GM18870 (cell line): Measurements from ENCODE around the gene COX5B.
"Not testable (repeated sequence)": the region's sequence is repeated elsewhere in the genome, so short reads cannot be mapped to it uniquely, and the experiment has no call there.

ENCODE experiments used
- ATAC-seq: cut with Tn5 transposase; IDR thresholded peaks from one replicate; pipeline ENCODE4 v1.9.1; 2021; ENCODE audit warnings: moderate library complexity; ENCODE audit not compliant: unreplicated experiment

Gene COX5B, protein sequence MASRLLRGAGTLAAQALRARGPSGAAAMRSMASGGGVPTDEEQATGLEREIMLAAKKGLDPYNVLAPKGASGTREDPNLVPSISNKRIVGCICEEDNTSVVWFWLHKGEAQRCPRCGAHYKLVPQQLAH

DNA sequence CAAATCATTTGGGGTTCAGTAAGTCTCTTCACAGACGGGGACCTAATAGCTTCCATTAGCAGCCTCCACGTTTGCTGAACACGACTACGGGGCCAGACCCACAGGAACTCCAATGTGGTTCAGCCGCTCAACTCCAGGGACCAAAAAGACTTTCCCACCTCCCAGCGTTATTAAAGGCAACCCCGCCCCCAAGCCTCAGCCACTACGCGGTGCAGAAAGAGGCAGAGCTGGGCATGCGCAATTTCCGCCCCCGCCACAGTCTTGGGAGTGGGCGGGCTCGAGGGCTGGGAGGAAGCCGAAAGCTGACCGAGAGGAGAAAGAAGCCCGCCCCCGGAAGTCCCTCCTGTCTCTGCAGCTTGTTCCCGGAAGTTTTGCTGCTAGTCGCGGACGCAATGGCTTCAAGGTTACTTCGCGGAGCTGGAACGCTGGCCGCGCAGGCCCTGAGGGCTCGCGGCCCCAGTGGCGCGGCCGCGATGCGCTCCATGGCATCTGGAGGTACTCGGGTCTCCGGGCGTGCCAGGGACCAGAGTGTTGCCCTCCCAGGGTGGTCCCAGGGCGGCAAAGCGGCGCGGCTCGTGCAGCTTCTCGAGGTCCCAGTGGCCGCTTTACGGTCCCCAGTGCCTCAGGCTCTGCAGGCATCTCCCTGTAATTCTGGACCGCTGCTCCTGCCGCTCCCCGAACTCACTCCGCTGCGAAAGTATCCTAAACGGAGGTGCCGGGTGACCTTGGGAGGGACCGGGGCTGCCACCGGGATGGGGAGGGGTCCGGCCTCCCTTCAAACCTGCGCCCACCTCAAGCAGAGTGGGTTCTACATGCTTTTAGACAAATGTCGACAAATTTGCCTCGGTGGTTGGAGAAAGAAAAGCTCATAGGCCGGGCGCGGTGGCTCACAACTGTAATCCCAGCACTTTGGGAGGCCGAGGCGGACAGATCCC, at the start of gene COX5B:
COX5B (plus strand) TSS at position 368 of the 935 bp plus-strand sequence; CDS start at position 393, 25 bp downstream.
- peak; percentile 84 for ATAC-seq

DNA sequence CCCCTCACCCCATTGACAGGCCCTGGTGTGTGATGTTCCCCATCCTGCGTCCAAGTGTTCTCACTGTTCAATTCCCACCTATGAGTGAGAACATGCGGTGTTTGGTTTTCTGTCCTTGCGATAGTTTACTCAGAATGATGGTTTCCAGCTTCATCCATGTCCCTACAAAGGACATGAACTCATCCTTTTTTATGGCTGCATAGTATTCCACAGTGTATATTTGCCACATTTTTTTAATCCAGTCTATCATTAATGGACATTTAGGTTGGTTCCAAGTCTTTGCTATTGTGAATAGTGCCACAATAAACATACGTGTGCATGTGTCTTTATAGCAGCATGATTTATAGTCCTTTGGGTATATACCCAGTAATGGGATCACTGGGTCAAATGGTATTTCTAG, 49.7 kb upstream of the COX5B start:
- not testable (repeated sequence) for ATAC-seq

DNA sequence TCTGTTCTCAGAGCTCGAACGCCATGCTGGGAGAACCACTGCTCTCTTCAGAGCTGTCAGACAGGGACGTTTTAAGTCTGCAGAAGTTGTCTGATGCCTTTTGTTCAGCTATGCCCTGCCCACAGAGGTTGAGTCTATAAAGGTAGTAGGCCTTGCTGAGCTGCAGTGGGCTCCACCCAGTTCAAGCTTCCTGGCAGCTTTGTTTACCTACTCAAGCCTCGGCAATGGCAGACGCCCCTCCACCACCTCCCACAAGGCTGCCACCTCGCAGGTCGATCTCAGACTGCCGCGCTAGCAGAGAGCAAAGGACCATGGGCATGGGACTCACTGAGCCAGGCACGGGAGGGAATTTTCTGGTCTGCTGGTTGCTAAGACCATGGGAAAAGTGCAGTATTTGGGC, 44.3 kb upstream of the COX5B start:
- ATAC-seq, result not testable (repeated sequence)

DNA sequence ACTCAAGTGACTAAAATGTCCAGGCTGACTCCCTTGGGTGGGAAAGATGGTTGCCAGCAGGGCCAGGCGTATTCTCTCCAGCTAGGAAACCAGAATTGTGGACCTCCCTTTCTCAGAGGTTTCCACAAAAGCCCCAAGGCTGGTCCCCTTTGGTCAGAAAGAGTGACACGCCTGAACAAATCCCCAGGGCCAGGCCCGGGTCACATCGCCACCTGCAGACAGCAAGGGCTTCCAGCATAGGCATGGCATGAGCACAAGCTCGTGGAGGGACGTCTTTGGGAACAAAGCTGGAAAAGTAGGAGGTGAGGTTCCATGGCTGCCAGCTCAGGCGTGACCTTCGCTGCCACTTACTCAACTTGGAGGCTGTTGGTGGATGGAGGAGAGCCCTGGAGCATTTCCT, 40.8 kb upstream of the COX5B start:
- not testable (repeated sequence) for ATAC-seq

DNA sequence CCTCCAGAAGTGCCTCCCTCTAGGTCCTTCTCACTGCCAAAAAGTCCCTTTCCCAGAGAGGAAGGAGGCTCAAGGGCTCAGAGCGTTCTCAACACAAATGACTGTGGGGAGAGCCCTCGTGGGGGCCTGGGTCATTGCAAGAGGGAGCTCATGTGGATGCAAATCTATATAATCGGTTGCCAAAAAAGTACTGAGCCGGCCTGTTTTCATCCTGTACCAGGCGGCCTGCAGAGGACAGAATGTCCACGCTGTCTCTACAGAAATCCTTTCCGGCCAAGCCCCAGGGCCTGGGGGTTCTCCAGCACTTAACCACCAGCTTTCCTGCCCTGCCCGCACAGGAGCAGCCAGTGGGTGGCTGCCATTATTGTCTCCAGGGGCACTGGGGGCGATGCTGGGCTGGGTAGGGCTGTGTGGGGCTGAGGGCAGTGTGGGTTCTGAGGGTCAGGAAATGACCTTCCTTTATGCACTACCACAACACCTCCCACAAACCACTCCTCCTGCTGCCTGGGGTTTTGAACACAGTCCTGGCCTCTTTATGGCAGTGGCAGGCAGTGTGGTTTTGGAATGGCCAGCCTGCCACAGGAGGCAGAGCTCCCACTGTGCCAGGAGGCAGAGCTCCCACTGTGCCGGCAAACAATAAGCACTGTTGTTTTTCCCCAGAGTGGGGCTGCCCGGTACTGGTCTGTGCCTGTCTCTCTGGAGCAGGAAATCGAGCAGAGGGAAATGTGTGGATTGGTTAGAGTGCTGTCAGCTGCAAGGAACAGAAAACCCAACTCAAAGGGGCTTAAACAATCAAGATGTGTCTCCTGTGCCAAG, 40.1 kb upstream of the COX5B start:
- ATAC-seq, result not testable (repeated sequence)

DNA sequence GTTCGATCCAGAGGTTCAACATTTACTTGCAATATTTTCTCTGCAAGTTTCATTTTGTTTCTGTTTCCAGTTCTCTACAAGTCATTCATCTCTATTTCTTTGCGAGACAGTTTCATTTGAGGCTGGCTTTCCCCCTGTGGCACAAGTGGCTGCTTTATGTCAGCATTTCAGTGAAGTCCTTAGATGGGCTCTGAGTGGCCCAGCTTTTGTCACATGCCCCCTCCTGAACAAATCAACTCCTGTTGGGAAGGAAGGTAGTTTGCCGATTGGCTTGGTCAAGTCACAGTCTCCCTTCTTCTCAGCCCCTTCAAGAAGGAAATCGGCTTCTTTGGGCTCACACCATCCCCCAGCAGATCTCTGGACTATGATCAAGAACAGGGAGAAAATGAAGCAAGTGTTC, 37.1 kb upstream of the COX5B start:
- not testable (repeated sequence) for ATAC-seq

DNA sequence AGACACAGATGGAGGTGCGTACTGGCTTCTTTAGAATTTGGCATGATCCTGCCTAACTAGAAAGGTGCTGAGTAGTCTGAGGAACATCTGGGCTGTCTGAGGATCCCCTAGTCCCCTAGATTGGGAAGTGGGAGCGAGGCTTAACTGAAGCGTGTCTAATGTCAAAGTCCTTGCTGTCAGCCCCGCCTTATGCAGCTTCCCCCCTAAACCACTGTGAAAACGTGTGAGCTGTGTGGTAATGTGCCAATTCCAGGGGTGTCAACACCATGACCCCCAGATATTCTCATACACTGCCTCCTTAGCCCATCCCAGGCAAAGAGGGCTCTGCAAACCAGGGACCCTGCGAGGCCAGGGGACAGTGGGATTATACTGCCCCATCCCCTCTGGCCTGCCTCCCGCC, 34.0 kb upstream of the COX5B start:
- ATAC-seq, result not testable (repeated sequence)

DNA sequence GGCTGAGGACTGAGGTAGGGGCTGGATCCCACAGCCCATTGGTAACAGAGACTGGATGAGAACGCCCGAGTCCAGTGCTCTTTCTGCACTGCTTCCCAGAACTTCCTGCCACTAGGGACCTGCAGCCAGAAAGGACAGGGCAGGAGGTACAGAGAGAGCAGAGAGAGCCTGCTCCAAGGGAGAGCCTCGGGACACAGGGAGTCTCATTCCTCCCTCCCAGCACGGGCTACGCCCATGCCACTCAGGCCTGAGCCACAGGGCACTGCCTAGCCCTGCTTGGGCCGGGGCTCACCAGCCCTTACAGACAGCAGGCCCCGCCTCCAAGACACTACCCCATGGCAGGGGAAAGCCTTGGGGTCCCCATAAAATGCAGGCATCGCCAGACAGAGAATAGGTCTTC, 30.1 kb upstream of the COX5B start:
- not testable (repeated sequence) for ATAC-seq

DNA sequence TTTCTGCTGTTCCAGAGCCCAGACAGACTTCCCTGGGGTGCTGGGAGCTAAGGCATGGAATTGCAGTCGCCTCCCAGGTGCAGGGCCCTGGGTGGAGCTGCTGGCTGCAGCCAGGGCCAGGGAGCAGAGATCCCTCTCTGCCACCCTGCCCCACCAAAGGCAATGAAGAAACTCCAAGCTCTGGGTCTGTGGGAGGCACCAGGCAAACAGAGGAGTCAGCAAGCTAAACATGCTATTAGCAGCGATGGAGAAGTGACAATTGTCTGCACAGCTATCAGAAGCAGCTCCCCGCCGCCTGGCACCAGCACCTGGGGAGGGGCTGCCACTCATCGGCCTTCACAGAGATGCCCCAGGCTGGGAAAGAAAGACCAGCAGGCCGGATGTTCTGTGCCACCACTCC, 28.0 kb upstream of the COX5B start:
- ATAC-seq, result no peak

DNA sequence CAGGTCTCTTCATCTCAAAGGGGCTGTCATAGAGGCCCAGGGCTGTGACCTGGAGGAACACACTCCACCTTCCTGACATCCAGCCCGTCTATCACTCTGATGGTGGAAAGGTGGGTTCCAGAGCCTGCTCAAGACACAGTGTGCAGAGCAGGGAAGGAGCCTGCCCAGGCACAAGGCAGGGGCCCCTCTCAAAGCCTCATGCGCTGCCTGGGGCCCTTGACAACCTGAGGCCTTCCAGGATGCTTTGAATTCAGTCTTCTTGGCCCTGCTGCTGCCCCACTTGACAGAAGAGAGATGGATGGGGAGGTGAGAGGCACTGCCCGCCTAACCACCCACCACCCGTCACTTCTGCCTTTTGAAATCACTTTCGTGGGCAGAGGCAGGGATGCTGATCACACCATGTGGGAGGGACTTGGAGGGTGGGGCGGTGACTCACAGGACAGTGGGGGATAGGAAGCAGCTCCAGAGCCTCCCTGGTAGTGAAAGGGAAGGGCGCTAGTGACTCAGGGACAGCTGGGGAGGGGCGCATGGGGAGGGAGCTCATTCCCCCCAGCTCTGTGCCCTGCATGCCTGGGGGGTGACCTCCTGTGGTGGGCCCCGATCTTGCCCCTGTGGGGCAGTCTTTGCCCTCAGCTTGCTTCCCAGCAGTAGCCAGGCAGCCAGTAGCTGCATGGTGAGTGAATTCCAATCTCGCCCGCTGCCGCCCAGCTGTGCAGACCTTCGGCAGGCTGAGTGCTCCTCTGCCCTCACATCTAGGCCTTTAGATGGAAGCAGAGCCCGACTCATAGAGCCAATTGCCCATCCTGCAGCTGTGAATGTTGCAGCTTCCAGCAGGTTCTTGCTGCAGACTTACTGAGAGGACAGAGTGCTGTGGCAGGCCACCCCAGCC, 26.7 kb upstream of the COX5B start:
- ATAC-seq, result not testable (repeated sequence)

DNA sequence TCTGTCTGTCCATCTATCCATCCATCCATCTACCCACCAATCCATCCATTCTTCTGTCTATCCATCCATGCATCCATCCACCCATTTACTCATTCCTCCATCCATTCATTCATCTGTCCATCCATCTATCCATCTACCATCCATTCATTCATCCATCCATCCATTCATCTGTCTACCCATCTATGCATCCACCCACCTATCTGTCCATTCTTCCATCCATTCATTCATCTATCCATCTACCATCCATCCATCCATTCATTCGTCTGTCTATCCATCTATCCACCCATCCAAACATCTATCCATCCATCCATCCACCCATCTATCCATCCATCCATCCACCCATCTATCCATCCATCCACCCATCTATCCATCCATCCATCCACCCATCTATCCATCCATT, 25.4 kb upstream of the COX5B start:
- not testable (repeated sequence) for ATAC-seq

DNA sequence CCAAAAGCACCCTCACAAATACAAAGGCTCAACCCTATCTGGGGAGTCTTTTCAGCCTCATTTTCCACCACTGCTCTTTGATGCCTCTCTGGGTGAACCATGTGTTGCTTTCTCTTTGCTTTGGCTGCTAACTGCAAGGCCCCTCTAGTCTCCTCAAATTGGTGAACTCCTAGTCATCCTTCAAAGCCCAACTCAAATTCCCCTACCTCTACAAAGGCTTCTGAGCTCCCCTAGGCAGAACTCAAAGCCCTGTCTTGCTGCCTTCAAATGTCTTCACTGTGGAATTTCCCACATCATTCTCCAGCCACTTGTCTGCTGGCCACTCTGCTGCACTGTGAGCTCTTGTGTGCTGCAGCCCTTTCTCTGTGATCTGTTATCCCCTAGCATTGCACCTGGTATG, 22.9 kb upstream of the COX5B start:
- not testable (repeated sequence) for ATAC-seq

DNA sequence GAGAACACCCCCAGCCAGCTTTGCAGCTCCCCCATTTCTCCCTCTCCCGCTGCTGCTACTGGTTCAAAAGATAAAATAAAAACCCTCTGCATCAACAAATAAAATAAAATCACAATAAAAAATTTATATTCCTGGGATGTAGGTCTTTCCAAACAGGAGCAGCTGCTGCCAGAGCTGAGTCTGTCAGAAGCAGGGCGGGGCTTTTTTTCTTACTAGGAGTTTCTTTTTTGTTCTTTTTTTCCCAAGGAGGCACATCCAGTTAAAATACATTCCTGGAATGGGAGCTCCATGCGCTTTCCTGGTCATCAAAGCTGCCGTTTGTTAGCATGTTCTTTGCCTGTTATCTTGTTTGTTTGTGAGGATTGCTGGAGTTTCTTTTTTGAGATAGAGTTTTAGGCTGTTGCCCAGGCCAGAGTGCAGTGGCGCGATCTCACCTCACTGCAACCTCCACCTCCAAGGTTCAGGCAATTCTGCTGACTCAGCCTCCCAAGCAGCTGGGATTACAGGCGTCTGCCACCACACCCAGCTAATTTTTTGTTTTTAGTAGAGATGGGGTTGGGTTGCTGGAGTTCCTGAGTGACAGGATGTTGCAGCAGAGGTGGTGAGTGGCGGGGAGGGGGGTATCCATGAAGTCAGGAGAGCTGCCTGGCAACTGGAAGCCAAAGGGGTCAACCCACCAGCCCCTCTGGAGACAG, 20.4 kb upstream of the COX5B start:
- not testable (repeated sequence) for ATAC-seq

DNA sequence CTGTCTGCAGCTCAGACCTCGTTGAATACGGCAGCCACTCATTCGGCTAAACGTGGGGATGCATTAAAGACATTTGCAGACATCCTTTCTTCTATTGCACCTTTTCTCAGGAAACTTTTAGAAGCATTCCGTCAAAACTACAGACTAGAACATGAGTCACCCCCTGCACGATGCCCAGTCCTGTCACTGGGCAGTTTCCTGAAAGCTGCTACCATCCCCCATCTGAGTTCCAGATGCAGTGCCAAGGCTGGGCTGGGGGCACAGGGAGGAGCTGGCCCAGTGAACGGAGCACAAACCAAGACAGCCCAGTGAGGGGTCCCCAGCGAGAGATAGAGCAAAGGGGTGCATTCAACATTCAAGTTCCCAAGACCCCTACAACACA, 19.8 kb upstream of the COX5B start:
- ATAC-seq, result not testable (repeated sequence)

DNA sequence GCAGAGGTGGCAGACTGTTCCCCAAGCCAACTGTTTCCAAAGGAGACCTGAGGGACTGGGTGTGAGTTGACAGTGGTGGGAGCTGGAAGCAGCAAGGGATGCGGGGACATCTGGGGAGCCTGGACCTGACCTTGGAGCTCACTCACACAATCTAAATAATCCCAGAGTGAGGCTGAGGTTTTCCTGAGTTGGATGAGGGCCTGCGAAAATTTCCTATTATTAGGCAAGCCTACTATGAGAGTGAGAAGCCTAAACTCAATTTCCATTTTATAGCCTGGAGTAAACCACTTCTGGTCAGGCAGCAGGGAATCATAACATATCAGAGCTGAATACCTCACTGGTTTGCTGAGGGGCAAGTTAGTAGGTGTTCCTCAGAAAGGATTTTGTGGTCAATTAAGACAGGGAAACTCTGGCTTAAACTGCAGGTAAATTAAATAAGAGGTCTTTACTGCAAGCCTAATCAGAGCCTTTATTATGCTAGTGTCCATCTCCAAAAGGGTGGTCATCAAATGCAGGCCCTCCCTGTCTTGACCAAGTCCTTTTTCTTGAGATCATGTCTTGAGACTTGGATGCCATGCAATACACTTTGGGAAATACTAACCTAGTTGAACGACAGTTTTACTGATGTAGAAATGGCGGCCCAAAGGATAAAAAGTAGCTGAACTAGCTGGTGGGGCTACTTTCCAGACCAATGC, 1.7 kb upstream of the COX5B start:
- ATAC-seq, result no peak

DNA sequence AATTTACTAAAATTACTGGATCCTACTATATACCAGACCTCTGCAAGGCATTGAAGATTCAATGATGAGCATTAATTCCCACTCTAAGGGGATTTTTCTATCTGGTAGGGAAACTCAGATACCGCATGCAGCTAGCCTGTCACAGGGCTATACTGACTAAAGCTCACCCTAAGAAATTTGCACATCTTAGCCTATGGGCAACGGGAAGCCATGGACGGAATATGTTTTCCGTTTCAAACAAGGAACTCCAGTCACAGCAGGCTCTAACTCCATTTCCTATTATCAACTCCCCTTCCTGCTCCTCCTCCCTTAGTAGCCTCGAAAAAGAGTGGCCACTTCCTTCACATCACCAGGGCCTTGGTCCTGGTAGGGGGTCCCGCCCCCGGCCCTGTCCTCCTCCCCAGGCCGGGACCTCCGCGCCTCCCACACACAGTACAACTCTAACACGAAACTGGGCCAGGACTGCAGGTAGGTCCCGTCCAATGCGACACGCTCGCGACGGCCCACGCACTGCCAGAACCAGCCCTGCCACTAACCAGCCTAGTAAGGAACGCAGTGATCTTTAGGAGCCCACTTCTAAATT, 659 bp upstream of the COX5B start:
- ATAC-seq, result peak; percentile 18

DNA sequence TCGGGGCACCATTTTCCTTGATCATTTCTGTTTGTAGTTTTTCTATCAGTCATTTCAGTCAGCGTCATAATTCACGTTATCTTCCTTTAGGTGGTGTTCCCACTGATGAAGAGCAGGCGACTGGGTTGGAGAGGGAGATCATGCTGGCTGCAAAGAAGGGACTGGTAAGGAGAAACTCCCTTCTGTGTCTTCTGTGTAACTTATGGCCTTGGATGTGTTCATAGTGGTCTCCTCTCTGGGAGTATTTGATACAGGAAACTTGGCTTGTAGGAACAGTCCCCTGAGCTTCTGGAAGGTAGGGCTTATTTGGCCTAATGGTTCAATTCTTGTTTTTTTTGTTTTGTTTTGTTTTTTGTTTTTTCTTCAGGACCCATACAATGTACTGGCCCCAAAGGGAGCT, 1.1 kb downstream of the COX5B start:
- ATAC-seq, result no peak

DNA sequence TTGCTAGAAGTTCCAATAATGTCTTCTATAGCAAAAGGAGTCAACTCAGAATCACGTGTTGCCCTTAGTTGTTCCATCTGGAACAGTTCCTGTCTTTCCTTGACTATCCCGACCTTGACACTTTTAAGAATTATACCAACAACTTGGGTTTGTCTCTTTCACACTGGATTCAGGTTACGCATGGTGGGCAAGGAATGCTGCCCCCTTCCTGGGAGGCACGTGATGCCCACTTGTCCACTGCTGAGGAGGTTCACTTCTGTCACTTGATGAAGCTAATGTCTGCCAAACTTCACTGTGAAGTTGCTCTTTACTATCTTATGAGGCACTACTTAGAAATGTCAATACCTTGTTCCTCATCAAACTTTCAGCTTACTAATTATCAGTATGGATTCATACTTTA, 5.3 kb downstream of the COX5B start:
- no peak for ATAC-seq

DNA sequence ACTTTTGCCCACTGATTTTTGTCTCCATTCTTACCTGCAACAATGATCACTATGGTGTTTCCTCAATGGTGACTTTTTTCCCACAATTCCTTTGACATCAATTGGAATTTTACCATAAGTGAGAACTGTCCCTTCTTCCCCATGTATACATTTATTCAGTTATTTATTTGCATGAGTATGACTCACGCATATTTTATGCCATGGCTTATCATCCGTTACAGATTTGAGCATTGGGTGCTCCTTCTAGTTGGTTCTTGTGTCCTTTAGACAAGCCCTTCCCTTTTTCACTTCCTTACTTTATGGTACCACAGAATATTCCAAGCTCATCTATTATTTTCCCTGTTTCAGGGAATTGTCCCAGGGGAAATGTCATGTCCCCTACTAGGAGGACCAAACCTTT, 7.6 kb downstream of the COX5B start:
- no peak for ATAC-seq
